Esophagus muscularis mucosa (tissue), 3 donors: ENCODE measurements around the gene HECTD4.

ENCODE experiments used
- POLR2A ChIP-seq: fragments of 450-650 bp; IDR thresholded peaks from one replicate; pipeline ENCODE4 v1.6.1; 2017; ENCODE audit warnings: antibody characterized with exemption, moderate library complexity, mild to moderate bottlenecking, low read depth
- TF ChIP-seq, protein P1 (sequence below), 3 experiments: fragments of 200-600 bp in 2 of 3; fragments of 450-650 bp in 1 of 3; sonication (generic) in 2 of 3; IDR thresholded peaks; one replicate each; pipeline ENCODE4 v1.5.1; 2017 to 2019; ENCODE audit warnings: antibody characterized with exemption in 3 of 3, mild to moderate bottlenecking in 2 of 3, moderate library complexity in 1 of 3

DNA sequence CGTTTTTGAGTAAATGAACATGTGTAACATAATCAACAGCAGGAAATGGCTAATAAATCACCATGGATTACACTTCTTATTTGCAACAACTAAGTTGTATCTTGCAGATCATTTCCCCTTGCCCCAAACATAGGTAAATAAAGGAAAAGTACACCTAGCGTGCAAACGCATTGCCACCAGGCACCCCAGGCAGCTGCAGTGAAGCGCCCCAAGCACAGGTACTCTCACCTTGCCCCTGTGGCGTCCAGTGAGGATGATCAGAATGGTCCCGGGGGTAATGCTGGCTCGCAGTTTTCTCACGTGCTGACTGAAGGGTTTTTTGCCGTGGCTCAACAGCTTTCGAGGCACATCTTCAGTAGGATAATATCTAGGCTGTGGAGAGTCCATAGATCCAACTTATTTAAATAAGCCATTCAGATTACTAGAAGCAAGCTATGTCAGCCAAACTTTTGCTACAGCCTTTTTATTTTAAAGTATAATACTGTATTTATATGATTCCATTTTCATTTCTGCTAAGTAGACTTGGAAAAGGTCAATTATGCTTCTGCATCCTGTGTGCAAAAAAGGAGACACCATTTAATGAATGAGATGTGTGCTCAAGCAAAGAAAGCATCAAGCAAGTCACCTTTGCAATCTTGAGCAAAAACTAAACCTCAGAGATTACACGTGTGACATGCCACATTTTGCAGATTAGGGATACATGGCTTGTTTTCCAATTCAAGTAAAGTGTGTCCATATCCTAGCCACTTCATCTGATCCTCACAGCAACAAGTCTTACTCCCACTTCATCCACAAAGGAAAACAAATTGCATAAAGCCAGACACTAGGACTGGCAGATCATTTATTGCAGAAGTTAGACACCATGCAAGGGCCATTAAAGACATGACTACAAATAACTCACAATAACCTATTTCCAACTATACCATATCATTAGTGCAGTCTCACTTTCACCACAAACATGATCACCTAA, 24.6 kb upstream of the HECTD4 start:
- TF ChIP-seq, protein P1, sequence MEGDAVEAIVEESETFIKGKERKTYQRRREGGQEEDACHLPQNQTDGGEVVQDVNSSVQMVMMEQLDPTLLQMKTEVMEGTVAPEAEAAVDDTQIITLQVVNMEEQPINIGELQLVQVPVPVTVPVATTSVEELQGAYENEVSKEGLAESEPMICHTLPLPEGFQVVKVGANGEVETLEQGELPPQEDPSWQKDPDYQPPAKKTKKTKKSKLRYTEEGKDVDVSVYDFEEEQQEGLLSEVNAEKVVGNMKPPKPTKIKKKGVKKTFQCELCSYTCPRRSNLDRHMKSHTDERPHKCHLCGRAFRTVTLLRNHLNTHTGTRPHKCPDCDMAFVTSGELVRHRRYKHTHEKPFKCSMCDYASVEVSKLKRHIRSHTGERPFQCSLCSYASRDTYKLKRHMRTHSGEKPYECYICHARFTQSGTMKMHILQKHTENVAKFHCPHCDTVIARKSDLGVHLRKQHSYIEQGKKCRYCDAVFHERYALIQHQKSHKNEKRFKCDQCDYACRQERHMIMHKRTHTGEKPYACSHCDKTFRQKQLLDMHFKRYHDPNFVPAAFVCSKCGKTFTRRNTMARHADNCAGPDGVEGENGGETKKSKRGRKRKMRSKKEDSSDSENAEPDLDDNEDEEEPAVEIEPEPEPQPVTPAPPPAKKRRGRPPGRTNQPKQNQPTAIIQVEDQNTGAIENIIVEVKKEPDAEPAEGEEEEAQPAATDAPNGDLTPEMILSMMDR (IDR thresholded peaks at IDR 0.05): no peak
- TF ChIP-seq POLR2A: no peak
